ENCODE measurements around the gene KRT23. TPM values are rescaled to one million over a fixed set of nuclear protein-coding genes. Genes with fewer than 3 reads are reported as not detected.
A peak's percentile ranks its signal among the peaks of the same experiment; 100 is the strongest.

The KRT23 gene
- total RNA-seq, 1 experiment from 2014 or later = not detected

GRCh38 chr17:40952661-40953060 lies 15.2 kb upstream of the KRT23 start:
- ChIA-PET POLR2A (ENCODE audit: unreplicated experiment) (interaction anchor here (0.7 kb wide), 1 partner anchor 121 kb away, joined by 3 read pairs; no protein-coding TSS in a partner anchor), CTCF (interaction anchor here (0.7 to 0.9 kb wide), 2 partner anchors 14 to 37 kb away, joined by 3 read pairs; no protein-coding TSS in a partner anchor)
- peak overlapping the region; percentile 54 for H3K4me2 ChIP-seq
- no peaks in the 10 kb centered on the region for H3K9me2 ChIP-seq (ENCODE audit: insufficient read depth)
- H3K4me1 ChIP-seq (replicated peaks; ENCODE audit: insufficient read depth) = peaks cover 62% of the 10 kb centered on the region
- H3K79me2 ChIP-seq (ENCODE audit: low read depth) = 0 out of 2 replicates have a peak, but pooled peaks cover 5% of the 10 kb centered on the region
- intact Hi-C loops (cut with micrococcal nuclease; ENCODE audit: unreplicated experiment) = no loop called here
- TF ChIP-seq CTCF (conservative IDR thresholded peaks at IDR 0.05) (no peak), EZH2 (IDR thresholded peaks at IDR 0.05; ENCODE audit: low read depth) (no peak)
- no peak overlapping the region for H2AFZ ChIP-seq
- peak in 1 of 2 experiments; percentile 92 for DNase-seq
- peak overlapping the region; percentile 98 for H3K27ac ChIP-seq
- H3K36me3 ChIP-seq (ENCODE audit: low read depth) = no peaks in the 10 kb centered on the region
- H3K9me3 ChIP-seq (ENCODE audit: insufficient read depth, low read depth) = no peaks in the 10 kb centered on the region
- H3K4me3 ChIP-seq = no peak overlapping the region
- peaks cover 42% of the 10 kb centered on the region for H3F3A ChIP-seq (ENCODE audit: insufficient read depth, low read depth)
- H3K27me3 ChIP-seq (ENCODE audit: insufficient read depth, low read depth) = no peaks in the 10 kb centered on the region
- no TSS peak for BruUV-seq (replicated peaks)
- no peaks in the 10 kb centered on the region for H4K20me1 ChIP-seq (ENCODE audit: insufficient read depth)

GRCh38 chr17:40952154-40952553 lies 14.7 kb upstream of the KRT23 start:
- no TSS peak for BruUV-seq (replicated peaks)
- Histone ChIP-seq H3K9me2 (ENCODE audit: insufficient read depth) (no peaks in the 10 kb centered on the region), H3K4me2 (peak overlapping the region; percentile 54), H3K27me3 (ENCODE audit: insufficient read depth, low read depth) (no peaks in the 10 kb centered on the region), H3K79me2 (ENCODE audit: low read depth) (0 out of 2 replicates have a peak, but pooled peaks cover 5% of the 10 kb centered on the region), H3K9me3 (ENCODE audit: insufficient read depth, low read depth) (no peaks in the 10 kb centered on the region), H3K4me1 (replicated peaks; ENCODE audit: insufficient read depth) (peaks cover 57% of the 10 kb centered on the region), H3F3A (ENCODE audit: insufficient read depth, low read depth) (peaks cover 37% of the 10 kb centered on the region), H4K20me1 (ENCODE audit: insufficient read depth) (no peaks in the 10 kb centered on the region), H3K4me3 (no peak overlapping the region), H3K36me3 (ENCODE audit: low read depth) (no peaks in the 10 kb centered on the region), H2AFZ (no peak overlapping the region), H3K27ac (peak overlapping the region; percentile 98)
- ChIA-PET CTCF (no interaction called here), POLR2A (ENCODE audit: unreplicated experiment) (interaction anchor here (0.7 kb wide), 1 partner anchor 120 kb away, joined by 3 read pairs; no protein-coding TSS in a partner anchor)
- DNase-seq = no peak
- intact Hi-C loops (cut with micrococcal nuclease; ENCODE audit: unreplicated experiment) = no loop called here
- TF ChIP-seq CTCF (conservative IDR thresholded peaks at IDR 0.05) (no peak), EZH2 (IDR thresholded peaks at IDR 0.05; ENCODE audit: low read depth) (no peak)

GRCh38 chr17:40951011-40951622 lies 13.7 kb upstream of the KRT23 start:
- DNase-seq = no peak
- Histone ChIP-seq H3K36me3 (ENCODE audit: low read depth) (no peaks in the 10 kb centered on the region), H3F3A (ENCODE audit: insufficient read depth, low read depth) (peaks cover 32% of the 10 kb centered on the region), H3K9me3 (ENCODE audit: insufficient read depth, low read depth) (no peaks in the 10 kb centered on the region), H2AFZ (no peak overlapping the region), H3K27ac (peak overlapping the region; percentile 98), H3K9me2 (ENCODE audit: insufficient read depth) (no peaks in the 10 kb centered on the region), H4K20me1 (ENCODE audit: insufficient read depth) (no peaks in the 10 kb centered on the region), H3K4me3 (no peak overlapping the region), H3K79me2 (ENCODE audit: low read depth) (0 out of 2 replicates have a peak, but pooled peaks cover 5% of the 10 kb centered on the region), H3K4me2 (no peak overlapping the region), H3K4me1 (replicated peaks; ENCODE audit: insufficient read depth) (peaks cover 48% of the 10 kb centered on the region), H3K27me3 (ENCODE audit: insufficient read depth, low read depth) (no peaks in the 10 kb centered on the region)
- TF ChIP-seq EZH2 (IDR thresholded peaks at IDR 0.05; ENCODE audit: low read depth) (no peak), CTCF (conservative IDR thresholded peaks at IDR 0.05) (no peak)
- no TSS peak for BruUV-seq (replicated peaks)
- intact Hi-C loops (cut with micrococcal nuclease; ENCODE audit: unreplicated experiment) = no loop called here
- ChIA-PET POLR2A (ENCODE audit: unreplicated experiment) (no interaction called here), CTCF (no interaction called here)
